Measurements from ENCODE around the gene AFAP1L2. TPM values are rescaled to one million over a fixed set of nuclear protein-coding genes. Genes with fewer than 3 reads are reported as not detected.
A peak's percentile ranks its signal among the peaks of the same experiment; 100 is the strongest.

AFAP1L2 gene
- polyA plus RNA-seq, 1 donor from 2014 or later, result 3.0 TPM

DNA sequence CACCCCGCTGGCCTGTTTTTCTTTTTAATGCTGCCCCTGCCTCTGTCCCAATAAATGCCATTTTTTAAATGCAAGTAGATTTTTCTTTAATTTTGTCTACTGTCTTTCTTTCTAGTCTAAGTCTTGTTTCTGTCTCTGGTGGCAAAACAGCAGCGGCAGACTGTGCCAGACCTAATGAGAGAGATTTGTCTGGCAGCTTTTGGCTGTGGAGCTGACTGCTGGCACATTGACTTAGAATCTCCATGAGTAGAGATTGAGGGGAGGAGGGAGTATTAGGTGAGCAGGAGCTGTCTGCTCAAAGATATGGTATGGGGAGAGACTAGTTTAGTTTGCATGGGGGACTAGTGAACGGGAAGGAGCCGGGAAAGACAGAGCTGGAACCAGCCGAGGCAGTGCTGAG is 152.2 kb downstream of the AFAP1L2 start:
- Mint-ChIP-seq H3K4me3 (no peak overlapping the region), H3K27me3 (peaks cover 3% of the 10 kb centered on the region), H3K4me1 (peaks cover 0 to 2% (median 0%) of the 10 kb centered on the region in 3 donors), H3K27ac (no peak overlapping the region), H3K36me3 (no peaks in the 10 kb centered on the region), H3K9me3 (no peaks in the 10 kb centered on the region)

DNA sequence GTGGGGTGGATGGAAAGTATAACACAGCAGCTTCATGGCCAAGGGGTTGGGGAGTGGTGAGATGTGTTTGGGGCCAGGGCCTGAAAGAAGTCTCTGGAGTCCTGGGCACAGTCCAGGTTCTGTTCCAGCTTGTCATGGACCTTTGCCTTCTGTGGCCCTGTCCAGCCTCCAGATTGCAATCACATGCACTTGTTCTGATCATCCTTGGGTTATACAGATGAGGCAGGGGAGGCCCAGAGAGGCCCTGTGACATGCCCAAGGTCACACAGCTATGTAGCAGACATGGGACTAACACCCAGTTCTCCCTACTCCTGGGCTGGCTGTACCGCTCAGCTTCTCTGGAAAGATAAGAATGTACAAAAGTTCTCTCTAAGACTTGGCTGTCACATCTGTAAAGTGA is 153.6 kb downstream of the AFAP1L2 start:
- no peaks in the 10 kb centered on the region for H3K36me3 Mint-ChIP-seq
- no peak overlapping the region for H3K27ac Mint-ChIP-seq
- peak overlapping the region in 1 of 4 donors; percentile 1 for H3K4me3 Mint-ChIP-seq
- H3K4me1 Mint-ChIP-seq, result peaks cover 0 to 4% (median 0%) of the 10 kb centered on the region in 3 donors
- no peaks in the 10 kb centered on the region for H3K9me3 Mint-ChIP-seq
- peaks cover 3% of the 10 kb centered on the region for H3K27me3 Mint-ChIP-seq

DNA sequence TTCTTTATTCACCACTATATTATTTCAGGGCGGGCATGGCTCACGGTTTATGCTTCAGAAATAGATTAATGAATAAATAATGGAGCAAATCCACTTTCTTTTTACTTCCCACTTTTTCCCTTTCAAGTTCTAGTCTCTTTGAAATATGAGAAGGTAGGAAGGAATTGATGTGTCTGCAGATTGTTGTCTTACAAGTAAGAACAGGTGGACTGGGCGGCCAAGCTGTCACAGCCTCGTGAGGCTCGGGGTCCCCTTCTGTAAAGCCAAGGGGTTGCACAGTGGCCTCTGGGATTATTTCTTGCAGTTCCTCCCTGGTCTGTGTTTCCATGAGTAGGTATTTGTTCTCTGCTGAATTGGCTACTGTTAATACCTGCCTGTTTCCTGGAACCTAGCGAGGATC is 154.1 kb downstream of the AFAP1L2 start:
- no peak overlapping the region for H3K4me3 Mint-ChIP-seq
- no peaks in the 10 kb centered on the region for H3K9me3 Mint-ChIP-seq

DNA sequence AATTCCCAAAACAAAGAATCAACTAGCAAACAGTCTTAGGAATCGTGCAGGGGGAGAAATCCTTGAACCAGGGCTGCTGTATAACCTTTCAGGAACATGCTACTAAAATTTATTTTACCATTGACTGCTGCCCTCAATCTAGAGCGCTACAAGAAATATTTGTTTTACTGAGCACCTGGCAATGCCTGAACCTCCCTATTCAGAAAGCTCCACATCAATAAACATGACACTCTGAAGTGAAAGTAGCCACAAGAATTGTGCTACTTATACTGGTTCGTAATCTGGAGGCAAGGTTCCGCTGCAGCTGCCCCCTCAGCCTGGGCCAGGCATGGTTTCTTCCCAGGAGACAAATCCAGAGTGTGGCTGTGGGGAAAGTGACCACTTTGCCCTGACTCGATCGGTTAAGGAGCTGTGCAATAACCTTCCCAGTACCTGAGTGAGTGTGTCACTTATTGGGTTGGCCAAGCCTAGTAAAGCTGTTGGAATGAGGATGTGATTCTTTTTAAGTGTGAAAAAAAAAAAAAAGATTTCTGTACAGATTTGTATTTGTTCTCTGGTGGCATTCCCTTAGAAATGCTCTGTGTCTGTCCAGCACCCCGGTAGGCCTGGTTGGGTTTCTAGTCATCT is 157.5 kb downstream of the AFAP1L2 start:
- H3K36me3 Mint-ChIP-seq, result no peaks in the 10 kb centered on the region
- H3K27me3 Mint-ChIP-seq, result peaks cover 16% of the 10 kb centered on the region
- H3K9me3 Mint-ChIP-seq, result no peaks in the 10 kb centered on the region
- H3K4me3 Mint-ChIP-seq, result peak overlapping the region in 1 of 4 donors; percentile 12
- H3K4me1 Mint-ChIP-seq, result peaks cover 0 to 2% (median 0%) of the 10 kb centered on the region in 3 donors
- no peak overlapping the region for H3K27ac Mint-ChIP-seq

More for the DNA sequence above, 154.1 kb downstream of the AFAP1L2 start:
- Mint-ChIP-seq H3K27ac (no peak overlapping the region), H3K27me3 (peaks cover 6% of the 10 kb centered on the region), H3K4me1 (peaks cover 0 to 4% (median 0%) of the 10 kb centered on the region in 3 donors), H3K36me3 (no peaks in the 10 kb centered on the region)

DNA sequence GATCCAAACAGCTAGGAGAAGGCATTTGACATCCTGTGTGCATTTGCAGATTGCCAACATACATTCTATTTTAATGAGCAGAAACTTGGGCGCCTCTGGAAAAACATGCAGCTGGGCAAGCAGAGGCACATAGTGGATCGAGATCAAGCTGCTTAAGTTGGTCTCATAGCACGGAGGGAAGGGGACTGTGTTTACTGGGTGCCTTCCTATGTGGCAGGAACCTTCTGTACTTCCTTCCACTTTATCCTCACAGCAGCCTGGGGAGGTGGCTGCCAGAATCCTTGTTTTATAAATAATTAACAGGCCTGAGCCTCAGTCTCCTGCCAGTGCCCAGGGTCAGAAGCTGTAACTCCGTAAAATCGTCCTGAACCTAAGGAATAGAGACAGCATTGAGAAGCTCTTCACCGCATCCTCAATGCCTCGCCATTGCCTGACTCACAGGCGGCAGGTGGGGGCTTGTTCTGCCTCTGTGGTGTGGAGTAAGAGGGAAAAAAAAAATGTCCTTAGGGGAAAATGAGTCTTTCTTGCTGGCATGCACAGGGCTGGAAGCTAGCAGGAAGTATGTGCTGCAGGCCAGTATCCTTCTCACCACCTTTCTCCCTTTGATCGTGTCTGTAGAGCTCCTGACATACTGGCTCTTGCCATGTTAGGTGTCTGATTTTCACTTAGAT is 159.0 kb downstream of the AFAP1L2 start:
- H3K4me1 Mint-ChIP-seq, result peaks cover 0 to 2% (median 0%) of the 10 kb centered on the region in 3 donors
- peak overlapping the region in 1 of 4 donors; percentile 17 for H3K4me3 Mint-ChIP-seq
- H3K27me3 Mint-ChIP-seq, result peaks cover 24% of the 10 kb centered on the region
- no peaks in the 10 kb centered on the region for H3K9me3 Mint-ChIP-seq
- H3K27ac Mint-ChIP-seq, result no peak overlapping the region
- peaks cover 2% of the 10 kb centered on the region for H3K36me3 Mint-ChIP-seq

Other genes with a start within 250 kb of the AFAP1L2 start
- 22.6 TPM for gene CCDC186, start 230.3 kb downstream of the AFAP1L2 start, polyA plus RNA-seq
- gene TDRD1, start 225.1 kb downstream of the AFAP1L2 start, polyA plus RNA-seq, result not detected
- gene VWA2, start 165.2 kb downstream of the AFAP1L2 start, polyA plus RNA-seq, result not detected